ENCODE data around the gene GRN.

GRN gene

DNA sequence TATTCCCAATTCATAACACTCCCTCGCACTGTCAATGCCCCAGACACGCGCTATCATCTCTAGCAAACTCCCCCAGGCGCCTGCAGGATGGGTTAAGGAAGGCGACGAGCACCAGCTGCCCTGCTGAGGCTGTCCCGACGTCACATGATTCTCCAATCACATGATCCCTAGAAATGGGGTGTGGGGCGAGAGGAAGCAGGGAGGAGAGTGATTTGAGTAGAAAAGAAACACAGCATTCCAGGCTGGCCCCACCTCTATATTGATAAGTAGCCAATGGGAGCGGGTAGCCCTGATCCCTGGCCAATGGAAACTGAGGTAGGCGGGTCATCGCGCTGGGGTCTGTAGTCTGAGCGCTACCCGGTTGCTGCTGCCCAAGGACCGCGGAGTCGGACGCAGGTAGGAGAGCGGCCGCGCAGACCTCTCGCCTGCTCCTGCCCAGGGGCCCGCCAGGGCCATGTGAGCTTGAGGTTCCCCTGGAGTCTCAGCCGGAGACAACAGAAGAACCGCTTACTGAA is at the start of gene GRN:
Gene GRN, plus strand, starts transcription at position 364 of the 515 bp plus-strand sequence. CDS start 3,863 bp downstream, outside the sequence.
- DNase-seq: peak; percentile 64 to 86 (median 80)

DNA sequence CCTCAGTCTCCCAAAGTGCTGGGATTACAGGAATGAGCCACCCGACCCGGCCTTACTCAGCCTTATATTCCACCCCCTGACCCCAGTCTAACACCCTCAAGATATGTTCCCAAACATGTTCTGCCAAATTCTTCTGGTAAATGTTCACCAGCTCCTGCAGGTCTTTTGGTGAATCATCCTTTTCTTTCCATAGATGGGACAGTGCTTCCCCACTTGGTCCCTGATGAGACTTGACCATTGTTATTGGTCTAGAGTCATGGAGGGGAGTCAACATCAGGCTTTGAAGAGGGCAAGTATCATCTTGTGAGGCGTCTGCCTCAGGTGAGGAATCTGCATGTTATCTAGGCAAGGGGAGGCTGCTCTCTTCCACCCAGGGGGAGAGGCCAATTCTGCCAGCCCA is 47.1 kb upstream of the GRN start:
- no peak for DNase-seq

DNA sequence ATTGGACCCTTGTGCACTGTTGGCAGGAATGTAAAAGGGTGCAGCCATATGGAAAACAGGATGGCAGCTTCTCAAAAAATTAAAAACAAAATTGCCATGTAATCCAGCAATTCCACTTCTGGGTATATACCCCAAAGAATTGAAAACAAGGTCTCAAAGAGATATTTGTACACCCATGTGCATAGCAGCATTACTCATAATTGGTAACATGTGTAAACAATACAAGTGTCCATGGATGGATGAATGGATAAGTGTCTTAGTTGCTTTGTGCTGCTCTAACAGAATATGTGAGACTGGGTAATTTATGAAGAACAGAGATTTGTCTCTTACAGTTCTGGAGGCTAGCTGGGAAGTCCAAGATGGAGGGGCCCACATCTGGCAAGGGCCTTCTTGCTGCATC is 40.5 kb upstream of the GRN start:
- no peak for DNase-seq

DNA sequence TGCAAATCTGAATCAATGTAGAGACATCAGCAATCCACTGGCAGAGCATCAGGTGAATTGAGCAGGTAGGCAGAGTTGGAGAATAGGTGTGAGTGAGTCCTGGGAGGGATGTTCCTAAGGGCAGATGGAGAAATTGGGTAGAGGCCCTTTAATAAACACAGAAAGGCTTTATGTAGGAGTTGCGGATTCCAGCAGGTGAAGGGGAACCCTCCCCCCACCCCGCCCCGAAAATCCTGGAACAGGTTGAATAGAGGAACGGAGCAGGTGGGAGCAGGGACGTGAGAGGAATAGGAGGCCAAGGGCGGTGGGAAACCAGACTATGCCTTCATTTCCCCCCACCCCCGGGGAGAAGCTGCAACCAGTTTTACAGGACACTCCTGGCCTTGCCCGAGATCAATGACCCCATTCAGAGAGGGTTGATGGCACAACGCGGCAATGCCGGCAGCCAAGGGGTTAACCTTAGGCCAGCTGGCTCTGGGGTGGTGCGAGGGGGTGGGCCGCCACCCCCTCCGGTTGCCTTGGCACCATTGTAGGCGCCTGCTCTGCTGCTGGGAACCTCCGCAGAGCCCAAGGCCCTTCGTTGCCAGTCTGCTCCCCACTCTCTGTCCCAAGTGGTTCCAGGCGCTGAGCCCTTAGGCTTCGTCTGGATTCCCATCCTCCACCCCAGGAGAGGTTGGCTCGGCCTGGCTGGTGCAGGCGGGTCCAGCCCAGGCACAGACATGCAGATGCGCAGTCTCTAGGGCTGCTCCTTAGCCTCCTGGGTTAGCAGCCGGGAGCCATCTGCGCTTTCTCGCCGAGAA is 37.5 kb upstream of the GRN start:
- DNase-seq: peak in 1 of 6 experiments; percentile 43

DNA sequence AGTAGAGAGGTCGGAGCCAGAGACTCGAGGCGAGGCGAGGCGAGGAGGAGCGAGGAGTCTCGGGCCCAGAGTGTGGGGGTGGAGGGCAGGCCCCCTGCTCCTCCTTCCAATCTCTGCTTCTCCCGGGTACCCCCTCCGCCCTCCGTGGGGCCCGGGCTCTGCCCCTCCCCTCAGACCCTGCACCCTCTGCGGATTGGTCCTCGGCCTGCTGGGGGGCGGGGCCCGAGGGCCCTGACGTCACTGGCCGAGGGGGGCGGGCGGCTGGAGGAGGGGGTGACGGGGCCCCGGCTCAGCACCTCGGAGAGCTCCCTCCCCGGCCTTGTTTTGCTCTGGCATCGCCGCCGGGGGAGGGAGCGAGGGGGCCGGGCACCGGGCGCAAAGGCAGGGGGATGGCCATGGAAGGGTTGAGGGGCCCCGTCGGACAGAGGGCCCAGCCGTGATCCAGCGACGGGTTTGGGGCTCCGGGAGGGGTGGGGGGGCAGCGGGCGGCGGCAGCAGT is 36.7 kb upstream of the GRN start, which contains the start of gene RUNDC3A:
Gene RUNDC3A, plus strand, starts transcription at position 282 of the 499 bp plus-strand sequence. CDS start 232 bp downstream, outside the sequence.
- peak; percentile 73 to 88 (median 84) for DNase-seq

DNA sequence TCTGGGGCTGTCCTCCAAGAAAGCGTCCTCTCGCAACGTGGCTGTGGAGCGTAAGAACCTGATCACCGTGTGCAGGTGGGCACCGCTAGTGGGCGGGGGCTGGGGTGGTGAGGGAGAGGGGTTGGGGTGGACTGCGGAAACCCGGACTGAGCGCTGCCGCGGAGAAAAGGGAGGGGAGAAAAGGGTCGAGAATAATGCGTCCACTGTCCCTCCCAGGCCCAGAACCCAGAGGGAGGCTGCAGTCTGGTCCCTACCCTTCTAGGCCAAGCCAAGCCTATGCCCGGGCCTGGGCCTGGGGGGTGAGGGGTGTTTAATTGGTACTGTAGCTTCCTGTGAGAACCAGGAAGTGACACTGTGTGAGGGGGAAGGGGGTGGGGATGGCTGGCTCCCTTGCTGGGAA is 36.2 kb upstream of the GRN start:
- DNase-seq: peak in 2 of 6 experiments; percentile 9 to 17

DNA sequence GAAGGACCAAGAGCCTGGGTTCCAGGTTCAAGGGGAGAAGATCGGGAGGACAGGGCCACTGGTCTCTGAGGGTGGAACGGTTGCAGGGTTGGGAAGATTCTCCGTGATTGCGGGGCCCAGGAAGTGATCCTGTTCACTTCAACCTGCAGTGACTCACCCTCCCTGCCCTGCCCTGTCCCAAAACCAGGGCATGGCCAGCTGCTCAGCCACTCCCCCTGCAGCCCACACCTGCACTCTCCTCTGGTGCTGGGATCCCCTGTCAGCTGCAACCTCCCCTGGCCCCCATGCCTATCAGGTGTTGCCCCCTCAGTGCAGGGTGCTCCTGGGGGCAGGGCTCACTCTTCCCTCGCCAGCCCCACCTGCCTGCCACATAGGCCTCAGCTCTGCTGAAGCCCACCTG is 35.6 kb upstream of the GRN start:
- DNase-seq: no peak

DNA sequence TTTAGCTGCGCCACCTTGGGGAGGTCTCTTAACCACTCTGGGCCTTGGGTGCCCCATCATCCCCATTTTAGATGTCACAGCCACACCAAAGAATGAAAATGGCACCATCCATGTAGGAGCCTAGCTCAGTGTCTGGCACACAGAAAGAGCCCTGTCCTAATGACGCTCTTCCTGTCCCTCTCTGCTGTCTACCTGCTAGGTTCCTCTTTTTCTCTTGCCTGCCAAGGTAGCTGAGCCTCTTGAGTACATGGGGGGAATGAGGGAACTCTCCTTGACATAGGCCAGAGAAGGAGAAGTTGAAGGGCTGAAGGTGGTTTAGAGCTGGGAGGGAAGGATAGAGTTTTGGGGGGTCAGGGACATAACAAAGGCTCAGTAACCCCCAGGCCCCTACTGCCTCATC is 34.9 kb upstream of the GRN start:
- DNase-seq: no peak

DNA sequence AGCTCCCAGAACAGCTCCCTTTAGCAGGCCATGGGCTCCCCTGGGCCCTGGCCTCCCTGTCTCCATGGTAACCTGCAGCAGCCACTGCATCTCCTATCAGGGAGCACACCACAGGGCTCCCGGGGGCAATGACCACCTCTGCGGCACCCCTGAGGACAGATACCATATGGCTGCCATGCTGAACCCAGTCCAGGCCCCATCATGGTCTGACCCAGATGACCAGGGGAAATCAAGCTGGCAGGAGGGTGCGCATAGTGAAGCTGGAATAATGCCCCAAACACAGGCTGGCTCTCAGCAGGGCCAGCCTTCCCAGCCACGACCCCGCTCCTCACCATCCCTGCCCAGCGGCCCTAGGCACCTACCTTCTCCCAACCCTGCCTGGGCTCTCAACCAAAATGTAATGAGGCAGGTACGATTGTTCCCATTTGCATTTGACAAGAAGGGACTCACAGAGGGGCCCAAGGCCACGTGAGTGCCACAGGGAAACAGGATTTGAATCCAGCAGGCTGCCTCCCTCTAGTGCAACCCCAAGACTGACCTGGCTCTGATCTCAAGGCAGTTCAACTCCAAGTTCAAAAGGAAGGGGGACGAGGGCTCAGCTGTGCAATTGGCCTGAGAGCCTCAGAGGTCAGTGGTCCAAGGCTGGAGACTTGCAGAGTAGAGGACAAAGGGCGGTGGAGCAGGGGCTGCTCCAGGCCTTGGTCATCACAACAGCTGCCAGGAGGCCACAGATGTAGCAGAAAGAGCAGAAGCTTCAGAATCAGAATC is 34.3 kb upstream of the GRN start:
- no peak for DNase-seq

DNA sequence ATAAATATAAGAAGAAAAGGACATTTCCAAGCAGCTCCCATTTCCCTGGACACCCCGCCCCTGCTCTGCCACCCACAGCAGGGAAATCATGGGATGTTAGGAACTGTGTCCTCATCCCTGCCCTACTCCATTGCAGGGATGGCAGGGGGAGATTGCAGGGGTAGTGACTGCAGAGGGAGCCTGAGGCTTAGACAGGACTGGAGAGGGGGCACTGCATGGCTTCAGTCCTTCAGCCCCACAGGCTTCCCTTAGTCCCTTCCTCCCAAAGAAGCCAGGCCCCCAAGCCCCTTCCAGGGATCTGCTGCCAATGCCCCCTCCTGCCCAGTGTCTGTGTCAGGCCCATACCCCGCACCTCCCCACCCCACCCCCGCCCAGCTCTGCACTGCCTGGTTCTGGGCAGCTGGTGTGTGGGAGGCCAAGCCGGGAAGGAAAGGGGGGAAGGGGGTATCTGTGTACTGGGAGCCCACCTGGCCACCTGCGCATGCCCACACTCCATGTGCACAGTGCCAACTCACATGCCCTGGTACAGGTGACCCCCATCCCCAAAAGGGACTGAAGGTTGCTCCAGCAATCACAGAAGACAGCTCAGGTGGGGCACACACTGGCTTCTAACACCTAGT is 33.4 kb upstream of the GRN start:
- no peak for DNase-seq

DNA sequence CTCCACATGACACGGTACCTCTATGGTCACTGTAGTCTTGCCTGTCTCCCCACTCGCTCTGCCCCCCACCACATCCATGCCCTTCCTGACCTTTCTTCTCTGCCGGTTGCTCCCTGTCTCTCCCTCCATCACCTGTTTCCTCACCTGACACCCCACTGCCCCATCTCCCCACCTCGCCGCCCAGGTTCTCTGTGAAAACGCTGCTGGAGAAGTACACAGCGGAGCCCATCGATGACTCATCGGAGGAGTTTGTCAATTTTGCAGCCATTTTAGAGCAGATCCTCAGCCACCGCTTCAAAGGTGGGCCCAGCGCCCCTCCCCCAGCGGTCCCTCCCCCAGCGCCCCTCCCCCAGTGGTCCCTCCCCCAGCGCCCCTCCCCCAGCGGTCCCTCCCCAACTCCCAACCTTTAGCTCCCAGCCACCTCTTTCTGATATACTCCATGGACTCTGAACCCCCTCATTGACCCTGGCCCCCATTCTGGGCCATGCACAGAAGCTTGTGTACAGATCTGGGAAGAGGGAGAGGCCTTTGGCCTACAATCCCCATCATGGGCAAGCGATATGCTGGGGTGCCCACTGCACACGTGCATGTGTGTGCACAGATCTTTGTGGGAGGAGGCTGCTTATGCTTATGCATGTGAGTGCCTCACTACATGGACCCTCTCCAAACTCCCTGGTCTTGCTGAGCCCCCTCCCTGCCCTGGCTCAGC is 32.6 kb upstream of the GRN start:
- no peak for DNase-seq

DNA sequence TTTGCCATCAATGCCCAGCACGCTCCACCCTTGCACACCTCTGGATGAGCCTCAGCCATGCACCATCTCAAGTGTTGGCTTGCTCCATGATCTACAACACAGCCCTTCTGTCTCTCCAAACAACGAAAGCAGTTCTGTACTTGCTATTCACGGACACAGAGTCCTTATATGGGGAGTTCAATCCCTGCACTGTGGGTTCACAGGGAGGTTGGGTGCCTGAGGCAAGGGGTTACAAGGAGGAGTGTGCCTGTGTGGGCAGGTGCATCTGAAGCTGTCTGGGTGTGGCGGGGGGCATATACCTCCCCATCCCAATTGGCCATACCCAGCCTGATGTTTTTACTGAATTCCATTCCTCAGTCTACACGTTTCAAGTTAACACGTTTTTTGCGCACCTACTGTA is 31.1 kb upstream of the GRN start:
- no peak for DNase-seq

DNA sequence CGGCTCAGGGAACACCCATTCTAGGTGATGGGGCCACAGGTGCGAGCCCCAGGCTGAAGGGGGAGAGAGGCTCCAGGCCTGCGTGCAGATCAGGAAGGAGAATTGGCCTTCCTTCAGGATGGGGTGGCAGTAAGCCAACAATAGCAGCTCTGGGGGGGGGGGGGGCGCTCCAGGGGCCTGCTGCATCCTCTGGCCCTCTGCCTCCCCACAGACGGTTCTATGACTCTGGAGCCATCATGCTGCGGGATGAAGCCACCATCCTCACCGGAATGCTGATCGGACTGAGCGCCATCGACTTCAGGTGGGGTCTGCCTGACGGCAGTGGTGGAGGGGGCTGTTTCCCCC is 30.6 kb upstream of the GRN start:
- no peak for DNase-seq

DNA sequence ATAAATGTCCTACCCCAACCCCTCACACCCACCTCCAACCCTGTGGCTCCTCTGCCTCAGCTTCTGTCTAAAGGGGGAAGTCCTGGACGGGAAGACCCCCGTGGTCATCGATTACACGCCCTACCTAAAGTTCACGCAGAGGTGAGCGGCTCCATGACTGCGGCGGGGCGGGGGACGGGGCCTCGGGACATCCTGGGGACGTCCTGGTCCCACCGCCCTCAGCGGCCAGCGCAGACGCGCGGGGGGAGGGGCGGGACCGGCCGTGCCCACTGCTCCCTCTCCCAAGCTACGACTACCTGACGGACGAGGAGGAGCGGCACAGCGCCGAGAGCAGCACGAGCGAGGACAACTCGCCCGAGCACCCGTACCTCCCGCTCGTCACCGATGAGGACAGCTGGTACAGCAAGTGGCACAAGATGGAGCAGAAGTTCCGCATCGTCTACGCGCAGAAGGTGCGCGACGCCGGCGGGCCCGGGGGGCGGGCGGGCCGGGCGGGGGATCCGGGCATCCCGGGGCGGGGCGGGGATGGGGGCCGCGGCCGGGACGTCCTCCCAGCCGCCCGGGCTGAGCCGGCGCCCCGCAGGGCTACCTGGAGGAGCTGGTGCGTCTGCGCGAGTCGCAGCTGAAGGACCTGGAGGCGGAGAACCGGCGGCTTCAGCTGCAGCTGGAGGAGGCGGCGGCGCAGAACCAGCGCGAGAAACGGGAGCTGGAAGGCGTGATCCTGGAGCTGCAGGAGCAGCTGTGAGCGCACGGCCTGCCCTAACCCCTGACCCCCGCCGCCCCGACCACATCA is 30.0 kb upstream of the GRN start:
- DNase-seq: peak in 4 of 6 experiments; percentile 19 to 49 (median 40)

DNA sequence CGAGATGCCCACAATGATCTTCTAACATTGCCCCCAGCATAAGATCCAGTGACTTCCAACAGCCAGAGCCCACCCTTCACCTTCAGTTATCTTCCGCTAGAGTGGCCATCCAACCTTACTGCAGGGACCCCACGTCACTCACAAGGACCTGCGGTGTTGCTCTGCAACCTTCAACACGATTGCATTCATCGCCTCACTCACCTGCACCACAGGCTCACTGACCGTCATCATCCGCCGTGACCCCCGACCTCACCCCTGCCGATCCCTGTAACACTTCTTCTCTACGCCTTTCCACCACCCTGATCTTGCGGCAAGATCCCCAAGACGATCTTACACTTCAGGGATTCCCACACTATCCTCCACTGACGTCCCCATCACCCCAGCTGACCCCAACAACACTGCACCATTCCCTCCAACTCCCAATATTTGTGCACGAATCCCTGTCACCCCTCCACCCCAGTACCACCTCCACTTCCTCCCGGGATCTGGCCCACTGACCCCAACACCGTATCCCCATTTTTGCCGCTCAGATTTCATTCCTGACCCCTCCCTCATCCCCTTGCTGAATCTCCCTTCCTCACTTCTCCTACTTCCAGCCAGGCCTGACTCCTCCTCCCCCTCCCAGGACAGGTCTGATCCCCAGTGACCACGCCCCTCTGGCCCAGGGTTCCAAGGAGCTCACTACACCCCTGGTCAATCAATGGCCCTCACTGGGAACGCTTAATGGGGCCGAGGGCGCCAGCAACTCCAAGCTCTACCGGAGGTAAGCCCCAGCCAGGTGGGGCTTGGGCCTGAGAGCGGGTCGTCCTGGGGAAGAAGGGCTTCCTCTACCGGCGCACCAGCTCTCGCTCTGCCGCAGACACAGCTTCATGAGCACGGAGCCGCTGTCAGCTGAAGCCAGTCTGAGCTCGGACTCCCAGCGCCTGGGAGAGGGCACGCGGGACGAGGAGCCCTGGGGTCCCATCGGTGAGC is 29.1 kb upstream of the GRN start:
- DNase-seq: no peak

DNA sequence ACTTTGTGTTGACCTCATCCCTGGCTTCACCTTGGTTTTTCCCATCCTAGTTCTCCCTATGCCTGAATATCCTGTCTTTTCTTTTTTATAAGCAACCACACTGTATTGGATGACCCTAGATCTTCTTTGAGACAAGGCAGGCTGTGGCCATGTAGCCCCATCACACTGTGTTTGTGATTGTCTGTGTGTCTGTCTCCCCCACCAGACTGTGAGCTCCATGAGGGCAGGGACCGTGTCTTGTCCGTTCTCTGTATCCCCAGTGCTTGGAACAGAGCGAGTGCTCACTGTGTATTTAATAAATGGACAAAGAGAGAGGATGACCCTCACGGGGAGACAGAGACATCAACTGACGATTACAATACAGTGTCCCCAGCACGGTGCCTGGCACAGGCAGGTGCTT is 27.6 kb upstream of the GRN start:
- DNase-seq: no peak

DNA sequence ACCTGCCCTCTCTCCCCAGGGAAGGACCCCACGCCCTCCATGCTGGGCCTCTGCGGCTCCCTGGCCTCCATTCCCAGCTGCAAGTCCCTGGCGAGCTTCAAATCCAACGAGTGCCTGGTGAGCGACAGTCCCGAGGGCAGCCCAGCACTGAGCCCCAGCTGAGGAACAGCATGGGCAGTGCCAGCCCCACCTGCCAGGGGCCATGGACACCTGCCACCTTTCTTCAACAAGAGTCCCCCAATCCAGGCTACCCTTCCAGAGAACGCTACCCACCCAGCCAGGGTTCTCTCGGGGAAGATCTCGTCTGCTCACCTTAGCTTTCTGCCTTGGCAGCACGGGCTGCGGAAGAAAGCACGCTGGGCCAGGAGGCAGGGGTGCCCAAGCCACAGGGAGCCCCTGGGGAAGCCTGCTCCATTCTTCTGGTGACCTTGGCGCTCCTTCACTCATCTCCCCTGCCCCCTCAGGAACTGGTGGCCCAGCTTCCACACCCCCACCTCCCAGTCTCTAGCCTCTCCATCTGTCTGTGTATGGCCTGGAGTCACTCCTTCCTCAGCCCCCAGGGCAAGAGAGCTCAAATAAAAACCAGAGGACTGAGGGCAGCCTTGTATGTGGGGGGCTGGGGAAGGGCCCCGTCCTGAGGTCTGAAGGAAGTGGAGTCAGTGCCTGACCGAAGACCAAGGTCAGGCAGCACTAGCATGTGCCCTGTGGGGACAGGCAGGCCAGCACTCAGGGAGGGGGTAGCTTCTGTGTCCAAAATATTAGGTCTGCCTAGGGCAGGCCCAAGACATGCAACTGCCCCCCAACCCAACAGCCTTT is 26.8 kb upstream of the GRN start:
- DNase-seq: no peak

DNA sequence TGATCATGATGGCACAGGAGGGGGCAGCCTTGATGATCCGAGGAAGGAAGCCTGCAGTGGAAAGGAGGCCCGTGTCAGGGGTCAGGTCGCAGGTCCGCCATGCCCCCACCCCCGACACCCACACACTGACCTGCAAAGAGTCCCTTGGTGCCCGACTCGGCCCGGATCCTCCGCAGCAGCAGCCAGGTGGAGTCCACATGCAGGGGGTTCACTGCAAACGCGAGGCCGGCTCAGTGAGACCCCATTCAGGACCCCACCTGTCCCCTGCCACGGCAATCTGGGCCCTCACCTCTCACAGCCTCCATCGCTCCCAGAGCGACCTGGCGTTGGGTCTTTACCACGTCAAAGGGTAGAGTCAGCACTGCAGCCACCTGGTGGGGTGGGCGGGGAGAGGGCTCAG is 25.0 kb upstream of the GRN start:
- DNase-seq: no peak

DNA sequence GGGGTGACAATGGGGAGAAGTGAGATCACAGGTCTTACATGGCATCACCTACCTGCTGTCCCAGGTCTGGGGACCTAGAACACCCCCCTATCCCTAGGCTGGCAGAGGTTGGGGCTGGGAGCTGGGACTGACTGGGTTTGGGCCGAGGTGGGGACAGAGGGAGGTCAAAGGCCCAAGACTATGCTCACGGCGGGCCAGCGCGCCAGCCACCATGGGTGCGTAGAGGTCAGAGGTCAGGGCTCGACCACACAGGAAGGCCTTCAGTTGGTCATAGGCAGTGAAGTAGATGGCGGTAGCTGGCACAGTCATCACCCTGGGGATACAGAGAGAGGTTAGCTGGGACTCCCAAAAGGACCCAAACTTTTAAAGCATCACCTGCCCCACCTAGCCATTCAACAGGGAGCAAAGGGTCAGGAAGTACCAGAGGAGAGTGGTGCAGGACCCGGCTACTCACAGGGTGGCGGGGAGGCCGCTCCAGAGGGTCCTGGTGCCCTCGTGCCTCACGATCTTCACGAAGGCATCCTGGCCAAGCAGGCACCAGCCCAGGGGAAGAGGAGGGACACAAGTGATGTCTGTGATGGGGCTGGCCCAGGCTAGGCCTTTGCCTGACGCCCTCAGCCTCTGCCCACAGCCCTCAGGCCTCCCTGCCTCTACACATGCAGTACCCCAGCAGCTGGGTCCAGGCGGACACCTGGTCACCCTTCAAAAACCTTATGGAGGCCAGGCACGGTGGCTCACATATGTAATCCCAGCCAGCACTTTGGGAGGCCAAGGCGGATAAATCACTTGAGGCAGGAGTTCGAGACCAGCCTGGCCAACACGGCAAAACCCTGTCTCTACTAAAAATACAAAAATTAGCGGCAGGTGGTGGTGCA is 23.6 kb upstream of the GRN start:
- DNase-seq: no peak

Measured in stimulated activated naive CD4-positive, alpha-beta T cell (primary cell).